Right atrium auricular region (tissue), 2 donors: Measurements from ENCODE around the gene KLKB1. TPM values are rescaled to one million over a fixed set of nuclear protein-coding genes. Genes with fewer than 3 reads are reported as not detected.
"Not testable (repeated sequence)": the region's sequence is repeated elsewhere in the genome, so short reads cannot be mapped to it uniquely, and the experiment has no call there.

Source experiments
- DNase-seq: peaks from one replicate; pipeline ENCODE4 v3.0.0-alpha.2; 2019; ENCODE audit warnings: low spot score
- H3K27ac ChIP-seq, 2 donors: fragments of 200-600 bp; sonication (generic); 1 replicate in 1 of 2; 2 replicates in 1 of 2; pipeline ENCODE4 v1.5.1; 2016 to 2019
- H3K27me3 ChIP-seq, 2 donors: fragments of 200-600 bp; sonication (generic); one replicate each; pipeline versions ENCODE4 v1.5.1 to v1.6.0; 2017 to 2019
- H3K36me3 ChIP-seq: fragments of 200-600 bp; sonication (generic); one replicate; pipeline ENCODE4 v1.5.1; 2016
- H3K4me1 ChIP-seq, 2 donors: fragments of 200-600 bp; sonication (generic); one replicate each; pipeline versions ENCODE4 v1.5.1 to v1.6.0; 2017 to 2019
- H3K4me3 ChIP-seq, 2 donors: fragments of 200-600 bp; sonication (generic); 1 replicate in 1 of 2; 2 replicates in 1 of 2; pipeline ENCODE4 v1.5.1; 2017 to 2019; ENCODE audit warnings: mild to moderate bottlenecking in 1 of 2, moderate library complexity in 1 of 2
- H3K9me3 ChIP-seq, 2 donors: fragments of 200-600 bp; sonication (generic); one replicate each; pipeline ENCODE4 v1.5.1; 2019
- CTCF ChIP-seq, 2 donors: fragments of 200-600 bp; sonication (generic); IDR thresholded peaks; one replicate each; pipeline ENCODE4 v1.5.1; 2019; ENCODE audit warnings: antibody characterized with exemption in 2 of 2
- total RNA-seq, 2 donors: library from RNA; depleted of rRNA; stranded (reverse); fragments of >200 nt; gene quantifications; one replicate each; pipeline ENCODE4 v1.1.0, GENCODE V29; 2016

Gene KLKB1
- total RNA-seq, 2 donors from 2014 or later: 0.75 to 1.9 TPM

- Histone ChIP-seq H3K36me3 (no peaks in the 10 kb centered on the region), H3K4me3 (no peak overlapping the region), H3K27me3 (no peaks in the 10 kb centered on the region), H3K27ac (no peak overlapping the region), H3K4me1 (no peaks in the 10 kb centered on the region), H3K9me3 (no peaks in the 10 kb centered on the region)
- TF ChIP-seq CTCF (IDR thresholded peaks at IDR 0.05): no peak
- DNase-seq: no peak
Measured at GRCh38 chr4:186240452-186240847, 13.1 kb downstream of the KLKB1 start.

- no peak for DNase-seq
- Histone ChIP-seq H3K36me3 (no peaks in the 10 kb centered on the region), H3K4me1 (no peaks in the 10 kb centered on the region), H3K27me3 (no peaks in the 10 kb centered on the region), H3K9me3 (no peaks in the 10 kb centered on the region), H3K4me3 (no peak overlapping the region), H3K27ac (no peak overlapping the region)
- TF ChIP-seq CTCF (IDR thresholded peaks at IDR 0.05): no peak
Measured at GRCh38 chr4:186240848-186241491, 13.7 kb downstream of the KLKB1 start.

GRCh38 chr4:186241616-186242015 lies 14.3 kb downstream of the KLKB1 start:
- no peak for TF ChIP-seq CTCF (IDR thresholded peaks at IDR 0.05)
- H3K4me1 ChIP-seq: no peaks in the 10 kb centered on the region
- no peaks in the 10 kb centered on the region for H3K36me3 ChIP-seq
- H3K27ac ChIP-seq: no peak overlapping the region
- no peaks in the 10 kb centered on the region for H3K27me3 ChIP-seq
- H3K4me3 ChIP-seq: no peak overlapping the region
- no peak for DNase-seq
- no peaks in the 10 kb centered on the region for H3K9me3 ChIP-seq

GRCh38 chr4:186242031-186242430 lies 14.7 kb downstream of the KLKB1 start:
- H3K4me3 ChIP-seq, H3K27me3 ChIP-seq, H3K36me3 ChIP-seq, DNase-seq, H3K9me3 ChIP-seq, H3K4me1 ChIP-seq, H3K27ac ChIP-seq: not testable (repeated sequence)

- no peaks in the 10 kb centered on the region for H3K4me1 ChIP-seq
- no peak for TF ChIP-seq CTCF (IDR thresholded peaks at IDR 0.05)
- no peaks in the 10 kb centered on the region for H3K9me3 ChIP-seq
- H3K36me3 ChIP-seq: no peaks in the 10 kb centered on the region
- no peak overlapping the region for H3K27ac ChIP-seq
- DNase-seq: no peak
- no peak overlapping the region for H3K4me3 ChIP-seq
- H3K27me3 ChIP-seq: no peaks in the 10 kb centered on the region
Measured at GRCh38 chr4:186243331-186243730, 16.0 kb downstream of the KLKB1 start.

GRCh38 chr4:186244835-186245234 lies 17.5 kb downstream of the KLKB1 start:
- Histone ChIP-seq H3K4me1 (no peaks in the 10 kb centered on the region), H3K27me3 (no peaks in the 10 kb centered on the region), H3K9me3 (no peaks in the 10 kb centered on the region), H3K4me3 (no peak overlapping the region), H3K36me3 (no peaks in the 10 kb centered on the region), H3K27ac (no peak overlapping the region)
- DNase-seq: no peak
- TF ChIP-seq CTCF (IDR thresholded peaks at IDR 0.05): no peak

GRCh38 chr4:186247062-186247752 lies 19.9 kb downstream of the KLKB1 start:
- not testable (repeated sequence) for H3K4me3 ChIP-seq, H3K4me1 ChIP-seq, H3K9me3 ChIP-seq, H3K27ac ChIP-seq, H3K36me3 ChIP-seq, DNase-seq, H3K27me3 ChIP-seq
